SK-N-SH (cell line): ENCODE data around the gene OGFOD2. TPM values are rescaled to one million over a fixed set of nuclear protein-coding genes. Genes with fewer than 3 reads are reported as not detected.

Source experiments
- CTCF ChIA-PET: fragments of 300-600, 350-600 bp; formaldehyde crosslinking; extraction: SDS; loops from one replicate; lab custom pipeline; 2021; lab: Yijun Ruan, JAX
- POLR2A ChIA-PET: fragments of 350-600 bp; sonication (Branson Sonifier 250); formaldehyde crosslinking; extraction: SDS; loops from one replicate; lab custom pipeline; 2020; ENCODE audit warnings: antibody characterized with exemption, inconsistent platforms; lab: Yijun Ruan, JAX
- DNase-seq: peaks from one replicate; pipeline ENCODE4 v3.0.0; 2012
- H2AFZ ChIP-seq: fragments of 200-600 bp; sonication (generic); 2 replicates; pipeline ENCODE4 v1.8.1; 2016; ENCODE audit warnings: antibody characterized with exemption, mild to moderate bottlenecking, low read depth
- H3F3A ChIP-seq: fragments of 200-600 bp; sonication (generic); replicated peaks from 2 replicates; pipeline ENCODE3; 2016; ENCODE audit warnings: antibody characterized with exemption, mild to moderate bottlenecking; ENCODE audit not compliant: insufficient read depth
- H3K27ac ChIP-seq, 2 experiments: fragments of 200-500 bp in 1 of 2; fragments of 200-600 bp in 1 of 2; sonication (Bioruptor generic) in 1 of 2; sonication (generic), shearing (Covaris generic) in 1 of 2; 2 replicates each; pipeline versions ENCODE4 v1.5.1 to v1.6.1; 2014 to 2016; ENCODE audit warnings: low read depth in 2 of 2, inconsistent platforms in 1 of 2, low read length in 1 of 2, mild to moderate bottlenecking in 1 of 2, mixed read lengths in 1 of 2
- H3K27me3 ChIP-seq: fragments of 200-600 bp; sonication (generic), shearing (Covaris generic); 2 replicates; pipeline ENCODE4 v1.6.1; 2016; ENCODE audit warnings: mixed run types; ENCODE audit not compliant: insufficient read depth
- H3K36me3 ChIP-seq, 2 experiments: fragments of 200-500 bp in 1 of 2; fragments of 200-600 bp in 1 of 2; sonication (Bioruptor generic) in 1 of 2; sonication (generic) in 1 of 2; replicated peaks in 1 of 2; 2 replicates each; pipeline versions ENCODE3 to v1.5.1; 2014 to 2016; ENCODE audit warnings: low read length in 1 of 2, mild to moderate bottlenecking in 1 of 2; ENCODE audit not compliant: insufficient read depth in 2 of 2, control insufficient read depth in 1 of 2
- H3K4me1 ChIP-seq, 2 experiments: fragments of 200-500 bp in 1 of 2; fragments of 200-600 bp in 1 of 2; sonication (Bioruptor generic) in 1 of 2; sonication (generic), shearing (Covaris generic) in 1 of 2; 2 replicates each; pipeline versions ENCODE4 v1.5.1 to v1.6.1; 2014 to 2016; ENCODE audit warnings: low read depth in 1 of 2, low read length in 1 of 2, mixed run types in 1 of 2; ENCODE audit not compliant: insufficient read depth in 2 of 2, control insufficient read depth in 1 of 2
- H3K4me2 ChIP-seq: fragments of 200-600 bp; sonication (generic), shearing (Covaris generic); 2 replicates; pipeline ENCODE4 v1.6.1; 2017; ENCODE audit warnings: mixed run types
- H3K4me3 ChIP-seq, 2 experiments: fragments of 200-500 bp in 1 of 2; fragments of 200-600 bp in 1 of 2; sonication (Bioruptor generic) in 1 of 2; sonication (generic), shearing (Covaris generic) in 1 of 2; 2 replicates each; pipeline versions ENCODE4 v1.5.1 to v1.8.1; 2014 to 2016; ENCODE audit warnings: low read depth in 2 of 2, inconsistent platforms in 1 of 2, low read length in 1 of 2, mild to moderate bottlenecking in 1 of 2, mixed read lengths in 1 of 2, moderate library complexity in 1 of 2
- H3K79me2 ChIP-seq: fragments of 200-600 bp; sonication (generic); 2 replicates; pipeline ENCODE4 v1.8.1; 2017; ENCODE audit warnings: mild to moderate bottlenecking; ENCODE audit not compliant: insufficient read depth
- H3K9ac ChIP-seq: fragments of 200-600 bp; sonication (generic); 2 replicates; pipeline ENCODE4 v1.6.1; 2017; ENCODE audit warnings: mixed run types
- H3K9me2 ChIP-seq: fragments of 200-600 bp; sonication (generic); 2 replicates; pipeline ENCODE4 v1.6.1; 2017; ENCODE audit warnings: mixed run types
- H3K9me3 ChIP-seq: fragments of 200-600 bp; sonication (generic); 2 replicates; pipeline ENCODE4 v1.6.1; 2017; ENCODE audit warnings: mixed run types, mild to moderate bottlenecking, moderate library complexity
- H4K20me1 ChIP-seq: fragments of 200-600 bp; sonication (generic); 2 replicates; pipeline ENCODE4 v1.6.1; 2017; ENCODE audit warnings: mild to moderate bottlenecking, mixed run types; ENCODE audit not compliant: insufficient read depth
- ELF1 ChIP-seq: IDR thresholded peaks from 2 replicates; pipeline ENCODE4 v1.4.0; 2012
- EP300 ChIP-seq, 2 experiments: IDR thresholded peaks; 2 replicates each; pipeline versions ENCODE4 v1.4.0 to v1.6.1; 2012; ENCODE audit warnings: borderline replicate concordance in 1 of 2, low read depth in 1 of 2, low read length in 1 of 2
- EZH2phosphoT487 ChIP-seq: fragments of 200-600 bp; sonication (generic); IDR thresholded peaks from 2 replicates; pipeline ENCODE4 v1.6.1; 2017; ENCODE audit warnings: low read depth, mixed run types, mild to moderate bottlenecking, antibody characterized with exemption, moderate library complexity, borderline replicate concordance
- FOSL2 ChIP-seq: IDR thresholded peaks from 2 replicates; pipeline ENCODE4 v1.4.0; 2012; ENCODE audit warnings: low read depth, mild to moderate bottlenecking, moderate library complexity, borderline replicate concordance
- FOXM1 ChIP-seq: IDR thresholded peaks from 2 replicates; pipeline ENCODE4 v1.4.0; 2012; ENCODE audit warnings: low read depth, mild to moderate bottlenecking
- JUND ChIP-seq: IDR thresholded peaks from 2 replicates; pipeline ENCODE4 v1.4.0; 2012
- MEF2A ChIP-seq: IDR thresholded peaks from 2 replicates; pipeline ENCODE4 v1.4.0; 2012; ENCODE audit warnings: low read depth, borderline replicate concordance
- MXI1 ChIP-seq: IDR thresholded peaks from 2 replicates; pipeline ENCODE4 v1.6.1; 2012; ENCODE audit warnings: mild to moderate bottlenecking, low read depth, low read length, improper control_type of control experiment
- NFIC ChIP-seq: IDR thresholded peaks from 2 replicates; pipeline ENCODE4 v1.4.0; 2012; ENCODE audit warnings: borderline replicate concordance
- POLR2AphosphoS5 ChIP-seq: IDR thresholded peaks from 2 replicates; pipeline ENCODE4 v1.6.1; 2012; ENCODE audit warnings: low read depth, low read length
- RAD21 ChIP-seq: IDR thresholded peaks from 2 replicates; pipeline ENCODE4 v1.6.1; 2012; ENCODE audit warnings: mild to moderate bottlenecking, low read length
- RXRA ChIP-seq: IDR thresholded peaks from 2 replicates; pipeline ENCODE4 v1.4.0; 2012; ENCODE audit warnings: low read depth, mild to moderate bottlenecking, borderline replicate concordance
- SIN3A ChIP-seq: IDR thresholded peaks from 2 replicates; pipeline ENCODE4 v1.6.1; 2012; ENCODE audit warnings: low read depth, mild to moderate bottlenecking, low read length, moderate library complexity, borderline replicate concordance
- TAF1 ChIP-seq: IDR thresholded peaks from 2 replicates; pipeline ENCODE4 v1.6.1; 2012; ENCODE audit warnings: low read depth, mild to moderate bottlenecking, low read length, moderate library complexity, borderline replicate concordance
- TCF12 ChIP-seq: IDR thresholded peaks from 2 replicates; pipeline ENCODE4 v1.4.0; 2012
- TEAD4 ChIP-seq: IDR thresholded peaks from 2 replicates; pipeline ENCODE4 v1.4.0; 2012; ENCODE audit warnings: mild to moderate bottlenecking, borderline replicate concordance; ENCODE audit not compliant: insufficient read depth
- YY1 ChIP-seq: IDR thresholded peaks from 2 replicates; pipeline ENCODE4 v1.4.0; 2012; ENCODE audit warnings: low read depth, mild to moderate bottlenecking
- WGBS: methylation state at CpG from one replicate; pipeline ENCODE4 v1.1.6; 2017; ENCODE audit warnings: low lambda C conversion rate; 5-methylcytosine and 5-hydroxymethylcytosine counted together
- polyA plus RNA-seq, 3 experiments: library from polyadenylated mRNA; depleted of rRNA; stranded (reverse); fragments of >200 nt; gene quantifications; 2 replicates each; pipeline ENCODE4 v1.2.3, GENCODE V29; 2012
- TF ChIP-seq, protein P1 (sequence below): fragments of 200-600 bp; sonication (generic); IDR thresholded peaks from 2 replicates; pipeline ENCODE4 v1.6.1; 2017; ENCODE audit warnings: antibody characterized with exemption, mild to moderate bottlenecking, moderate library complexity
- TF ChIP-seq, protein P2 (sequence below): IDR thresholded peaks from 2 replicates; pipeline ENCODE4 v1.4.0; 2012; ENCODE audit warnings: low read depth
- TF ChIP-seq, protein P3 (sequence below): IDR thresholded peaks from 2 replicates; pipeline ENCODE4 v1.4.0; 2012; ENCODE audit warnings: low read depth, borderline replicate concordance
- TF ChIP-seq, protein P4 (sequence below): IDR thresholded peaks from 2 replicates; pipeline ENCODE4 v1.6.1; 2012; ENCODE audit warnings: mild to moderate bottlenecking, low read depth, low read length, moderate library complexity

The OGFOD2 gene
- polyA plus RNA-seq, 1 of the 3 experiments (the other 2 are of a cell fraction), result 22.0 TPM

DNA sequence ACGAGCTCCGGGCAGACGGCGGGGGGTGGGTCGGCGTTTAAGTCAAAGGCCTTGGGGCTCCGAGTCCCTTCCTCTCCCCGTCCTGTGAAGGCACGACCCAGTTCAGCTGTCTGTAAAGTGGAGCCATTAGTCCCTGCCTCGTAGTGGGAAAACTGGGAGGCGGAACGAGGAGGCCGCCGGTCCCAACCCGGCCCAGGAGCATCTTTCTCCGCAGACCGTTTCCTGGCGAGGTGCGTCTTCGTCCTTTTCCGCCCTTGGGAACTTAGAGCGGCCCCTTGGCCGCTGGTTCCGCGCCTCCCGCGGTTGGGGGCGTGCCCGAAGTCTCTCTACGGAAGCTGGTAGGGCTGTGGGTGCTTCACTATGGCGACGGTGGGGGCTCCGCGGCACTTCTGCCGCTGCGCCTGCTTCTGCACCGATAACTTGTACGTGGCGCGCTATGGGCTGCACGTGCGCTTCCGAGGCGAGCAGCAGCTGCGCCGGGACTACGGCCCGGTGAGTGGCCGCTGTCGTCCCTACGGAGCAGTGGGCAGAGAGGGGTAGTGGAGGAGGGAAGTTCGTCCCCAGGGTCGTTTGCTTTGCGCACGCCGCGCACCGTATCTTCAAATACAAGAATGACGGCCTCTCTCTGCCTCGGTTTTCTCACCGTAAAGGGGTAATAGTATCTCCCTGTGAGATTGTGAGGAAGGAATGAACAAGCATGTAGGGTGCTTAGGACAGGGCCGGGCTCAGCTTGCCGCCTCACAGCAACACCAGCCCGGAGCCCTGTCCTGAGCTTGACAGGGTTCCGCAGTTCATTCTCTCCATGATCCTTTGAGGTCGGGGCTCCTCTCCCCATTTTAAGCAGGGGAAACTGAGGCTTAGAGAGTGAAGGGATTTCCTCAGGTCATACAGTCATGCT, at the start of gene OGFOD2 (continued):
- no peak; a peak in 1 of 4 replicates for TF ChIP-seq EP300 (IDR thresholded peaks at IDR 0.05; ENCODE audit: borderline replicate concordance in 1 of 2, low read depth in 1 of 2, low read length in 1 of 2)
- TF ChIP-seq RAD21, result no peak
- TF ChIP-seq TEAD4, result no peak
- TF ChIP-seq YY1, result peak; percentile 85
- TF ChIP-seq MXI1, result peak; percentile 90
- TF ChIP-seq RXRA, result no peak
- TF ChIP-seq, protein P1, sequence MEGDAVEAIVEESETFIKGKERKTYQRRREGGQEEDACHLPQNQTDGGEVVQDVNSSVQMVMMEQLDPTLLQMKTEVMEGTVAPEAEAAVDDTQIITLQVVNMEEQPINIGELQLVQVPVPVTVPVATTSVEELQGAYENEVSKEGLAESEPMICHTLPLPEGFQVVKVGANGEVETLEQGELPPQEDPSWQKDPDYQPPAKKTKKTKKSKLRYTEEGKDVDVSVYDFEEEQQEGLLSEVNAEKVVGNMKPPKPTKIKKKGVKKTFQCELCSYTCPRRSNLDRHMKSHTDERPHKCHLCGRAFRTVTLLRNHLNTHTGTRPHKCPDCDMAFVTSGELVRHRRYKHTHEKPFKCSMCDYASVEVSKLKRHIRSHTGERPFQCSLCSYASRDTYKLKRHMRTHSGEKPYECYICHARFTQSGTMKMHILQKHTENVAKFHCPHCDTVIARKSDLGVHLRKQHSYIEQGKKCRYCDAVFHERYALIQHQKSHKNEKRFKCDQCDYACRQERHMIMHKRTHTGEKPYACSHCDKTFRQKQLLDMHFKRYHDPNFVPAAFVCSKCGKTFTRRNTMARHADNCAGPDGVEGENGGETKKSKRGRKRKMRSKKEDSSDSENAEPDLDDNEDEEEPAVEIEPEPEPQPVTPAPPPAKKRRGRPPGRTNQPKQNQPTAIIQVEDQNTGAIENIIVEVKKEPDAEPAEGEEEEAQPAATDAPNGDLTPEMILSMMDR, result no peak
- TF ChIP-seq NFIC, result no peak
- TF ChIP-seq TCF12, result no peak
- TF ChIP-seq EZH2phosphoT487, result no peak
- TF ChIP-seq TAF1, result peak; percentile 82; the same call in 1 of the 2 replicates
- peak; percentile 52 for TF ChIP-seq POLR2AphosphoS5

DNA sequence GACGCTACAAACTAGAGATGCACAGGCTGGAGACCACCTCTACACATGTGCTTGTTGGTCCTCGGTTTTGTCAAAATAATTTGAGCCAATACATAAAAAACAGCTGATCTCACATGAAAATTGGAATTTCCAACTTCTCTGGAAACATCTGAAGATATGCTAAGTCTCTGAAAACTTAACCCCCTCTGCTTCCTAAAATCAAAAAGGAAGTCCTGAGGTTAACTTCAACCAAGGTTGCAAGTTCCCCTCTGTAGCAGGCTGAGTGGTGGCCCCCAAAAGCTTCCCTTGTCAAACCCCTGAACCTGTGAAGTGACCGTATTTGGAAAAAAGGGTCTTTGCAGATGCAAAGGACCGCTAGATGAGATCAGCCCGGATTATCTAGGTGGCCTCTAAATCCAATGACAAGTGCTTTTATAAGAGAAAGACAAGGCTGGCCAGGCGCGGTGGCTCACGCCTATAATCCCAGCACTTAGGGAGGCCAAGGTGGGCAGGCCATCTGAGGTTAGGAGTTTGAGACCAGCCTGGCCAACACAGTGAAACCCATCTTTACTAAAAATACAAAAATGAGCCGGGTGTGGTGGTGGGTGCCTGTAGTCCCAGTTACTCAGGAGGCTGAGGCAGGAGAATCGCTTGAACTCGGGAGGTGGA, 47.2 kb upstream of the OGFOD2 start:
- Histone ChIP-seq H3K4me3 (no peak overlapping the region), H3K4me2 (no peak overlapping the region), H3K27me3 (no peaks in the 10 kb centered on the region), H3K9me2 (no peaks in the 10 kb centered on the region), H3K79me2 (no peaks in the 10 kb centered on the region), H3K9me3 (no peaks in the 10 kb centered on the region), H4K20me1 (no peaks in the 10 kb centered on the region), H3F3A (no peaks in the 10 kb centered on the region), H3K9ac (no peak overlapping the region), H2AFZ (no peak overlapping the region), H3K4me1 (no peaks in the 10 kb centered on the region), H3K27ac (no peak overlapping the region), H3K36me3 (no peaks in the 10 kb centered on the region)
- no peak for DNase-seq
- POLR2A ChIA-PET, result no interaction called here
- CTCF ChIA-PET, result no interaction called here
- TF ChIP-seq ELF1 (no peak), FOXM1 (no peak), POLR2AphosphoS5 (no peak), EZH2phosphoT487 (no peak), NFIC (no peak), FOSL2 (no peak), MXI1 (no peak), TAF1 (no peak), RAD21 (no peak), JUND (no peak), SIN3A (no peak), MEF2A (no peak)
- TF ChIP-seq, protein P2, sequence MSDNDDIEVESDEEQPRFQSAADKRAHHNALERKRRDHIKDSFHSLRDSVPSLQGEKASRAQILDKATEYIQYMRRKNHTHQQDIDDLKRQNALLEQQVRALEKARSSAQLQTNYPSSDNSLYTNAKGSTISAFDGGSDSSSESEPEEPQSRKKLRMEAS, result no peak
- TF ChIP-seq, protein P3, sequence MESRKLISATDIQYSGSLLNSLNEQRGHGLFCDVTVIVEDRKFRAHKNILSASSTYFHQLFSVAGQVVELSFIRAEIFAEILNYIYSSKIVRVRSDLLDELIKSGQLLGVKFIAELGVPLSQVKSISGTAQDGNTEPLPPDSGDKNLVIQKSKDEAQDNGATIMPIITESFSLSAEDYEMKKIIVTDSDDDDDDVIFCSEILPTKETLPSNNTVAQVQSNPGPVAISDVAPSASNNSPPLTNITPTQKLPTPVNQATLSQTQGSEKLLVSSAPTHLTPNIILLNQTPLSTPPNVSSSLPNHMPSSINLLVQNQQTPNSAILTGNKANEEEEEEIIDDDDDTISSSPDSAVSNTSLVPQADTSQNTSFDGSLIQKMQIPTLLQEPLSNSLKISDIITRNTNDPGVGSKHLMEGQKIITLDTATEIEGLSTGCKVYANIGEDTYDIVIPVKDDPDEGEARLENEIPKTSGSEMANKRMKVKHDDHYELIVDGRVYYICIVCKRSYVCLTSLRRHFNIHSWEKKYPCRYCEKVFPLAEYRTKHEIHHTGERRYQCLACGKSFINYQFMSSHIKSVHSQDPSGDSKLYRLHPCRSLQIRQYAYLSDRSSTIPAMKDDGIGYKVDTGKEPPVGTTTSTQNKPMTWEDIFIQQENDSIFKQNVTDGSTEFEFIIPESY, result no peak
- TF ChIP-seq, protein P4, sequence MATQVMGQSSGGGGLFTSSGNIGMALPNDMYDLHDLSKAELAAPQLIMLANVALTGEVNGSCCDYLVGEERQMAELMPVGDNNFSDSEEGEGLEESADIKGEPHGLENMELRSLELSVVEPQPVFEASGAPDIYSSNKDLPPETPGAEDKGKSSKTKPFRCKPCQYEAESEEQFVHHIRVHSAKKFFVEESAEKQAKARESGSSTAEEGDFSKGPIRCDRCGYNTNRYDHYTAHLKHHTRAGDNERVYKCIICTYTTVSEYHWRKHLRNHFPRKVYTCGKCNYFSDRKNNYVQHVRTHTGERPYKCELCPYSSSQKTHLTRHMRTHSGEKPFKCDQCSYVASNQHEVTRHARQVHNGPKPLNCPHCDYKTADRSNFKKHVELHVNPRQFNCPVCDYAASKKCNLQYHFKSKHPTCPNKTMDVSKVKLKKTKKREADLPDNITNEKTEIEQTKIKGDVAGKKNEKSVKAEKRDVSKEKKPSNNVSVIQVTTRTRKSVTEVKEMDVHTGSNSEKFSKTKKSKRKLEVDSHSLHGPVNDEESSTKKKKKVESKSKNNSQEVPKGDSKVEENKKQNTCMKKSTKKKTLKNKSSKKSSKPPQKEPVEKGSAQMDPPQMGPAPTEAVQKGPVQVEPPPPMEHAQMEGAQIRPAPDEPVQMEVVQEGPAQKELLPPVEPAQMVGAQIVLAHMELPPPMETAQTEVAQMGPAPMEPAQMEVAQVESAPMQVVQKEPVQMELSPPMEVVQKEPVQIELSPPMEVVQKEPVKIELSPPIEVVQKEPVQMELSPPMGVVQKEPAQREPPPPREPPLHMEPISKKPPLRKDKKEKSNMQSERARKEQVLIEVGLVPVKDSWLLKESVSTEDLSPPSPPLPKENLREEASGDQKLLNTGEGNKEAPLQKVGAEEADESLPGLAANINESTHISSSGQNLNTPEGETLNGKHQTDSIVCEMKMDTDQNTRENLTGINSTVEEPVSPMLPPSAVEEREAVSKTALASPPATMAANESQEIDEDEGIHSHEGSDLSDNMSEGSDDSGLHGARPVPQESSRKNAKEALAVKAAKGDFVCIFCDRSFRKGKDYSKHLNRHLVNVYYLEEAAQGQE, result no peak
- 87% methylated on average over 11 of the region's 11 CpGs for WGBS
